Hepatocyte (in vitro differentiated cells): ENCODE data around the gene LRFN4. TPM values are rescaled to one million over a fixed set of nuclear protein-coding genes. Genes with fewer than 3 reads are reported as not detected.

Experiments used
- DNase-seq: peaks from one replicate; pipeline ENCODE4 v3.0.0-alpha.2; 2016; ENCODE audit warnings: low spot score
- H2AFZ ChIP-seq: fragments of 200-600 bp; sonication (generic); 2 replicates; pipeline ENCODE4 v1.6.0; 2016; ENCODE audit warnings: antibody characterized with exemption, mild to moderate bottlenecking
- H3K27ac ChIP-seq: fragments of 200-600 bp; sonication (generic); 2 replicates; pipeline ENCODE4 v1.5.1; 2016; ENCODE audit warnings: mild to moderate bottlenecking
- H3K27me3 ChIP-seq: fragments of 200-600 bp; sonication (generic); 2 replicates; pipeline ENCODE4 v1.6.1; 2016
- H3K36me3 ChIP-seq: fragments of 200-600 bp; sonication (generic); replicated peaks from 2 replicates; pipeline ENCODE4 v1.5.1; 2016; ENCODE audit warnings: low read depth; ENCODE audit not compliant: insufficient read depth
- H3K4me1 ChIP-seq: fragments of 200-600 bp; sonication (generic); 2 replicates; pipeline ENCODE4 v1.5.1; 2016; ENCODE audit warnings: mild to moderate bottlenecking, moderate library complexity; ENCODE audit not compliant: insufficient read depth
- H3K4me2 ChIP-seq: fragments of 200-600 bp; sonication (generic); 2 replicates; pipeline ENCODE4 v1.6.0; 2016
- H3K4me3 ChIP-seq: fragments of 200-600 bp; sonication (generic); 2 replicates; pipeline ENCODE4 v1.5.1; 2016; ENCODE audit warnings: mild to moderate bottlenecking
- H3K79me2 ChIP-seq: fragments of 200-600 bp; sonication (generic); 2 replicates; pipeline ENCODE4 v1.6.0; 2017; ENCODE audit warnings: mild to moderate bottlenecking
- H3K9me2 ChIP-seq: fragments of 200-600 bp; sonication (generic); replicated peaks from 2 replicates; pipeline ENCODE4 v1.6.0; 2017; ENCODE audit warnings: mild to moderate bottlenecking; ENCODE audit not compliant: insufficient read depth
- H3K9me3 ChIP-seq: fragments of 200-600 bp; sonication (generic); 2 replicates; pipeline ENCODE4 v1.5.1; 2016; ENCODE audit warnings: low read depth, mild to moderate bottlenecking
- H4K20me1 ChIP-seq: fragments of 200-600 bp; sonication (generic); 2 replicates; pipeline ENCODE4 v1.6.0; 2016; ENCODE audit warnings: mild to moderate bottlenecking; ENCODE audit not compliant: insufficient read depth, poor library complexity, severe bottlenecking
- EZH2 ChIP-seq: fragments of 200-600 bp; sonication (generic); IDR thresholded peaks from 2 replicates; pipeline ENCODE4 v1.6.1; 2016; ENCODE audit warnings: antibody characterized with exemption, mild to moderate bottlenecking, borderline replicate concordance
- EZH2phosphoT487 ChIP-seq: fragments of 200-600 bp; sonication (generic); IDR thresholded peaks from one replicate; pipeline ENCODE4 v1.6.1; 2018; ENCODE audit warnings: antibody characterized with exemption, mild to moderate bottlenecking, low read depth, moderate library complexity; ENCODE audit not compliant: unreplicated experiment, severe bottlenecking
- WGBS: methylation state at CpG from one replicate; pipeline ENCODE4 v1.1.6; 2016; ENCODE audit warnings: low lambda C conversion rate; ENCODE audit errors: missing lambda C conversion rate; 5-methylcytosine and 5-hydroxymethylcytosine counted together
- polyA plus RNA-seq: library from polyadenylated mRNA; unstranded; fragments of >200 nt; fragmentation: Nextera tagmentation; extraction: Ambion mirVana; gene quantifications from 2 replicates; pipeline ENCODE4 v1.2.1, GENCODE V29; 2016
- total RNA-seq: library from RNA; depleted of rRNA; stranded (reverse); fragments of >200 nt; gene quantifications from 2 replicates; pipeline ENCODE4 v1.2.3, GENCODE V29; 2014
- TF ChIP-seq, protein P1 (sequence below): fragments of 200-600 bp; sonication (generic); IDR thresholded peaks from 2 replicates; pipeline ENCODE4 v1.5.1; 2016; ENCODE audit warnings: antibody characterized with exemption, mild to moderate bottlenecking; ENCODE audit not compliant: poor library complexity

The LRFN4 gene
- total and polyA plus RNA-seq, 2 experiments from 2014 or later: 15.8 to 30.2 TPM

DNA sequence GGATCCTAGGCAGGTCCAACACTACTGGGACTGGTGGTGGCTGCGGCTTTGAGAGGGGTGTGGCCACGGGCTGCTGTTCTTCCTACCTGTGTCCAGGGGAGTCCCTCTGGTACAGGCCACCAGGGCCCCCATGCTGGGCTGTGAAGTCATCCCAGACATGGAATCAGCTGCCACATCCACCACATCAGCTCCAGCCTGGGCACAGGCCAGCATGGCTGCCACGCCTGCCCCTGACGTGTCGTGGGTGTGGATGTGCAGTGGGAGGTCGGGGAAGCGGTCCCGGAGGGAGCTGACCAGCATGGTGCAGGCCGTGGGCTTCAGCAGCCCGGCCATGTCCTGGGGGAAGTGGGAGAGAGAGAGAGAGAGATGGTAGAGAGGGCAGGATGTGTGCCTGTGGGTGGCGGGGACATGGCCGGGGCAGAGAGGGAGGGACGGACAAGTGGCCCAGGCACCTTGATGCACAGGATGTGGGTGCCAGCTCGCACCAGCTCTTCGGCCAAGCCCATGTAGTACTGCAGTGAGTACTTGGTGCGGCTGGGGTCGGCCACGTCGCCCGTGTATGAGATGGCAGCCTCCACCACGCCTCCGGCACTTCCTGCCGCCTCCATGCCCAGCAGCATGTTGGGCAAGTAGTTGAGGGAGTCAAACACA, 6.2 kb upstream of the LRFN4 start:
- no peak for DNase-seq
- Histone ChIP-seq H3K9me3 (no peaks in the 10 kb centered on the region), H3K4me1 (peaks cover 7% of the 10 kb centered on the region), H3K27me3 (no peaks in the 10 kb centered on the region), H3K36me3 (no peaks in the 10 kb centered on the region), H3K79me2 (no peaks in the 10 kb centered on the region), H3K4me3 (no peak overlapping the region), H3K9me2 (no peaks in the 10 kb centered on the region), H4K20me1 (no peaks in the 10 kb centered on the region), H3K4me2 (no peak overlapping the region), H2AFZ (no peak overlapping the region), H3K27ac (no peak overlapping the region)
- 97% methylated on average over 21 of the region's 23 CpGs for WGBS
- TF ChIP-seq EZH2phosphoT487 (no peak), EZH2 (no peak)
- TF ChIP-seq, protein P1, sequence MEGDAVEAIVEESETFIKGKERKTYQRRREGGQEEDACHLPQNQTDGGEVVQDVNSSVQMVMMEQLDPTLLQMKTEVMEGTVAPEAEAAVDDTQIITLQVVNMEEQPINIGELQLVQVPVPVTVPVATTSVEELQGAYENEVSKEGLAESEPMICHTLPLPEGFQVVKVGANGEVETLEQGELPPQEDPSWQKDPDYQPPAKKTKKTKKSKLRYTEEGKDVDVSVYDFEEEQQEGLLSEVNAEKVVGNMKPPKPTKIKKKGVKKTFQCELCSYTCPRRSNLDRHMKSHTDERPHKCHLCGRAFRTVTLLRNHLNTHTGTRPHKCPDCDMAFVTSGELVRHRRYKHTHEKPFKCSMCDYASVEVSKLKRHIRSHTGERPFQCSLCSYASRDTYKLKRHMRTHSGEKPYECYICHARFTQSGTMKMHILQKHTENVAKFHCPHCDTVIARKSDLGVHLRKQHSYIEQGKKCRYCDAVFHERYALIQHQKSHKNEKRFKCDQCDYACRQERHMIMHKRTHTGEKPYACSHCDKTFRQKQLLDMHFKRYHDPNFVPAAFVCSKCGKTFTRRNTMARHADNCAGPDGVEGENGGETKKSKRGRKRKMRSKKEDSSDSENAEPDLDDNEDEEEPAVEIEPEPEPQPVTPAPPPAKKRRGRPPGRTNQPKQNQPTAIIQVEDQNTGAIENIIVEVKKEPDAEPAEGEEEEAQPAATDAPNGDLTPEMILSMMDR: no peak

- Histone ChIP-seq H4K20me1 (no peaks in the 10 kb centered on the region), H3K9me2 (no peaks in the 10 kb centered on the region), H3K4me3 (no peak overlapping the region), H3K4me2 (no peak overlapping the region), H3K79me2 (no peaks in the 10 kb centered on the region), H3K36me3 (no peaks in the 10 kb centered on the region), H3K27me3 (no peaks in the 10 kb centered on the region), H3K9me3 (no peaks in the 10 kb centered on the region), H2AFZ (no peak overlapping the region), H3K4me1 (peaks cover 8% of the 10 kb centered on the region), H3K27ac (no peak overlapping the region)
- no peak for DNase-seq
- TF ChIP-seq EZH2 (no peak), EZH2phosphoT487 (no peak)
- TF ChIP-seq, protein P1: no peak
- 88% methylated on average over 4 of the region's 4 CpGs for WGBS
These were observed 5.6 kb upstream of the LRFN4 start for GRCh38 chr11:66851239-66851596.

DNA sequence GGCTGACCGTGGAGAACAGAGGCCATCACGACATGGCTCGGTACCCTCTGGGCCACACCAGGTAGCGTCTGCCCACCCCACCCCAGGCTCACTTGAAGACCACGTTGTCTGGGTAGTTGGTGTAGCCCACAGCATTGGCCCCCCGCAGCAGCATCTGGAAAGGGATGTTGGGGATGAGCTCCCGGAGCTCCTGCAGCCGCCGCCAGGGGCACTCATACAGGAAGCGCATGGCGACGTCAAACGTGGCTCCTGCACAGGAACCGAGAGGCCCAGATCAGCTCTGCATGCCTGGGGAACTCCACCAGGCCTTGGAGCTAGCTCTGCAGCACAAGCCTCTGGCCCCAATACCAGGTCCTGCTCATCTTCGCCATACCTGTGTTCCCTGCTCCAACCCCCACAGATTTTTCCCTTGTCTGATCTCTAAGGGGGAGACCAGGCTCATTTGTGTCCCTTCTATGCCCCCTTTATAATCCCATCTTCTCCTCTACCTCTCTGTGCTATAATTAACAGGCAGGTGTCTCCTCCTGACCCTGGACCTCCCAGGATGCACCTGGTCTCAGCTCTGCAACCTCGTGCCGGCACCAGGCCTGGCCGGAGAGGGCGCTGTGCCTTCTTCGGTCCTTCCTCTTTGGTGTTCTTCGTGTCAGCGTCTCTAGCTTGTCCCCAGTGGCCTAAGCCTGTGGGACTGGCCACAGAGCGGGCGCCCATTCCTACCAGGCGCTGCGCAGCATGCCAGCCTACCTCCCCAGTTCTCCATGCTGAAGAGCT, 5.0 kb upstream of the LRFN4 start:
- Histone ChIP-seq H3K36me3 (no peaks in the 10 kb centered on the region), H3K9me3 (no peaks in the 10 kb centered on the region), H2AFZ (no peak overlapping the region), H3K27ac (no peak overlapping the region), H4K20me1 (no peaks in the 10 kb centered on the region), H3K4me1 (peaks cover 8% of the 10 kb centered on the region), H3K4me3 (no peak overlapping the region), H3K79me2 (no peaks in the 10 kb centered on the region), H3K27me3 (no peaks in the 10 kb centered on the region), H3K9me2 (no peaks in the 10 kb centered on the region), H3K4me2 (no peak overlapping the region)
- no peak for TF ChIP-seq EZH2phosphoT487
- TF ChIP-seq, protein P1: peak; percentile 10
- TF ChIP-seq EZH2: no peak
- DNase-seq: no peak
- WGBS: 81% methylated on average over 26 of the region's 26 CpGs
